Lower lobe of right lung (tissue), 2 donors: ENCODE measurements around the gene RBM33. TPM values are rescaled to one million over a fixed set of nuclear protein-coding genes. Genes with fewer than 3 reads are reported as not detected.

ENCODE experiments used
- ATAC-seq, 2 donors: fragments of 200-7000 bp; cut with Tn5 transposase; one replicate each; pipeline ENCODE4 v1.9.1; 2020 to 2022; ENCODE audit warnings: mild to moderate bottlenecking in 2 of 2, moderate library complexity in 2 of 2
- DNase-seq: peaks from one replicate; pipeline ENCODE4 v3.0.0-alpha.2; 2020
- H3K27ac ChIP-seq: fragments of 200-600 bp; one replicate; pipeline ENCODE4 v1.8.0; 2022
- H3K27me3 ChIP-seq: fragments of 200-600 bp; one replicate; pipeline ENCODE4 v1.8.0; 2022; ENCODE audit warnings: low read depth
- H3K36me3 ChIP-seq: fragments of 200-600 bp; one replicate; pipeline ENCODE4 v1.8.0; 2022; ENCODE audit warnings: mild to moderate bottlenecking
- H3K4me1 ChIP-seq: fragments of 200-600 bp; one replicate; pipeline ENCODE4 v1.8.0; 2022
- H3K4me3 ChIP-seq: fragments of 200-600 bp; one replicate; pipeline ENCODE4 v1.8.0; 2022; ENCODE audit warnings: mild to moderate bottlenecking
- H3K9me3 ChIP-seq: fragments of 200-600 bp; one replicate; pipeline ENCODE4 v1.8.0; 2022
- intact Hi-C: fragments of 100-400 bp; cut with DNase I; formaldehyde crosslinking; loops from one replicate; pipeline ENCODE4 v1.11.0; 2022
- total RNA-seq: library from RNA; stranded (reverse); fragmentation: NEBNext Ultra II Directional; extraction: Animal tissue kit (Norgen Biotek cat#: 25700); gene quantifications from one replicate; pipeline ENCODE4 v1.2.1, GENCODE V29; 2021
- TF ChIP-seq, protein P1 (sequence below): fragments of 200-600 bp; IDR thresholded peaks from one replicate; pipeline ENCODE4 v1.8.0; 2022; ENCODE audit warnings: antibody characterized with exemption, mild to moderate bottlenecking
- donor health status: DM: no; HTN: yes; CAD: no; lungs with severe emphysema.

The RBM33 gene
- total RNA-seq, 1 donor from 2014 or later, result 67.2 TPM

DNA sequence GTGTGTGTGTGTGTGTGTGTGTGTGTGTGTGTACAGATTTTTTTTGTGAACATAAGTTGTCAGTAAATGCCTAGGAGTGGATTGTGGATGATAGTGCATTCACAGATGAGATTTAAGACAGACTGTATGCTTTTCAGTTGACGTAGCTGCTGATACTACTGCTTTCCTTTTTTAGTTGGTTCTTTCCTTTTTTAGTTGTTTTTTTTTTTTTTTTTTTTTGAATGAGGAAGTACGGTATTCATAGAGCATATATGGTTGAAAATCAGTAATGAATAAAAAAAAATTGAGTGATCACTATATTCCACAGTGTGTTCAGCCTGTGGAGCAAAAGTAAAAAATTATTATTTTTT lies 80.5 kb downstream of the RBM33 start:
- intact Hi-C loops, result no loop called here
- DNase-seq, result no peak
- no peak for ATAC-seq
- Histone ChIP-seq H3K27me3 (no peaks in the 10 kb centered on the region), H3K36me3 (peaks cover 36% of the 10 kb centered on the region), H3K4me3 (no peak overlapping the region), H3K9me3 (no peaks in the 10 kb centered on the region), H3K4me1 (peaks cover 19% of the 10 kb centered on the region), H3K27ac (no peak overlapping the region)
- TF ChIP-seq, protein P1, sequence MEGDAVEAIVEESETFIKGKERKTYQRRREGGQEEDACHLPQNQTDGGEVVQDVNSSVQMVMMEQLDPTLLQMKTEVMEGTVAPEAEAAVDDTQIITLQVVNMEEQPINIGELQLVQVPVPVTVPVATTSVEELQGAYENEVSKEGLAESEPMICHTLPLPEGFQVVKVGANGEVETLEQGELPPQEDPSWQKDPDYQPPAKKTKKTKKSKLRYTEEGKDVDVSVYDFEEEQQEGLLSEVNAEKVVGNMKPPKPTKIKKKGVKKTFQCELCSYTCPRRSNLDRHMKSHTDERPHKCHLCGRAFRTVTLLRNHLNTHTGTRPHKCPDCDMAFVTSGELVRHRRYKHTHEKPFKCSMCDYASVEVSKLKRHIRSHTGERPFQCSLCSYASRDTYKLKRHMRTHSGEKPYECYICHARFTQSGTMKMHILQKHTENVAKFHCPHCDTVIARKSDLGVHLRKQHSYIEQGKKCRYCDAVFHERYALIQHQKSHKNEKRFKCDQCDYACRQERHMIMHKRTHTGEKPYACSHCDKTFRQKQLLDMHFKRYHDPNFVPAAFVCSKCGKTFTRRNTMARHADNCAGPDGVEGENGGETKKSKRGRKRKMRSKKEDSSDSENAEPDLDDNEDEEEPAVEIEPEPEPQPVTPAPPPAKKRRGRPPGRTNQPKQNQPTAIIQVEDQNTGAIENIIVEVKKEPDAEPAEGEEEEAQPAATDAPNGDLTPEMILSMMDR, result no peak

GRCh38 chr7:155727616-155728015 lies 83.2 kb downstream of the RBM33 start:
- peaks cover 51% of the 10 kb centered on the region for H3K36me3 ChIP-seq
- H3K27me3 ChIP-seq, result no peaks in the 10 kb centered on the region
- H3K9me3 ChIP-seq, result no peaks in the 10 kb centered on the region
- TF ChIP-seq, protein P1, result no peak
- H3K4me1 ChIP-seq, result peaks cover 19% of the 10 kb centered on the region
- no peak overlapping the region for H3K4me3 ChIP-seq
- no peak overlapping the region for H3K27ac ChIP-seq
- intact Hi-C loops, result no loop called here
- ATAC-seq (peak; percentile 34 to 56), DNase-seq (no peak)

DNA sequence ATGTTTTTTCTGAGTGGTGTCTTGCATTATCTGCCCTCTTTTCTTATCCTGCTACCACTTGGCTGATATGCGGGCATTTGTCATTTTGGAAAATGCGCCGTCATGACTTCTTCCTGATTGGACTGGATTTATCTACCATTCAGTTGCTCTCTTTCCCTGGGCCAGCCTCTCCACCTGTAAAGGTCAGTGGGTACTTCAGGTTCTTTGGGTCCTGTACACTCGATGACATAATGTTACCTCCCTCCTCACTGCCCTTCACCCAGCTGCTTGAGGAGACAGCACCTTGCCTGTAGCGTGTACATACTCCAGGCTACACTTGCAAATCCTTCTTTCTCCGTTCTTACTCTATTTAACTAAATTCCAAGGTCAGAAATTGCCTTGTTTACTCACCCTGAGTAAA lies 83.7 kb downstream of the RBM33 start:
- Histone ChIP-seq H3K27ac (no peak overlapping the region), H3K27me3 (no peaks in the 10 kb centered on the region), H3K36me3 (peaks cover 47% of the 10 kb centered on the region), H3K4me3 (no peak overlapping the region), H3K4me1 (peaks cover 19% of the 10 kb centered on the region), H3K9me3 (no peaks in the 10 kb centered on the region)
- ATAC-seq, result peak; percentile 90 to 96
- no peak for DNase-seq
- intact Hi-C loops, result no loop called here
- TF ChIP-seq, protein P1, result no peak

- Histone ChIP-seq H3K27me3 (no peaks in the 10 kb centered on the region), H3K4me3 (no peak overlapping the region), H3K27ac (no peak overlapping the region), H3K36me3 (peaks cover 41% of the 10 kb centered on the region), H3K9me3 (no peaks in the 10 kb centered on the region), H3K4me1 (peaks cover 19% of the 10 kb centered on the region)
- TF ChIP-seq, protein P1, result no peak
- intact Hi-C loops, result no loop called here
- DNase-seq (no peak), ATAC-seq (no peak)
These were observed 85.4 kb downstream of the RBM33 start for GRCh38 chr7:155729847-155730246.

- ATAC-seq, result no peak
- Histone ChIP-seq H3K36me3 (peaks cover 41% of the 10 kb centered on the region), H3K27ac (no peak overlapping the region), H3K9me3 (no peaks in the 10 kb centered on the region), H3K27me3 (no peaks in the 10 kb centered on the region), H3K4me3 (no peak overlapping the region), H3K4me1 (peaks cover 19% of the 10 kb centered on the region)
- no peak for DNase-seq
- TF ChIP-seq, protein P1, result no peak
- intact Hi-C loops, result no loop called here
These were observed 86.9 kb downstream of the RBM33 start for GRCh38 chr7:155731380-155731779.

DNA sequence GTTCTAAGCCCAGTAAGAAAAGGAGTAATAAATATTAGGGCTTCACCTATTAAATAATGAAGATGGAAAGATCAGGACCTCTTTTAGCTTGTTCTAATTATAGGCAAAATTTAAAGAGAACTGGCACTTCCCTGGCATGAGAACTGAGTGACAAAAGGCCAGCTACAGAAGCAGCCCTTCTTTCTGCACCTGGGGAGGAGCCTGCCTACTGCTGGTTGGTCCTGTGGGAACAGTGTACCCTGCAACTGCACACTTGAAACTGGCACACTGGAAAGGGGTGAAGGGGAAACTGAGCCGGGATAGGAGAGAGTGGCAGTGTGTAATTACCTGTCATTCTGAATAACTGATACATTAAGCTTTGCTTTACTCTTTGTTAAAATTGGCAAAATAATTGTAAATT lies 87.4 kb downstream of the RBM33 start:
- H3K27me3 ChIP-seq, result no peaks in the 10 kb centered on the region
- ATAC-seq, result no peak
- H3K4me3 ChIP-seq, result no peak overlapping the region
- peaks cover 19% of the 10 kb centered on the region for H3K4me1 ChIP-seq
- intact Hi-C loops, result no loop called here
- peaks cover 40% of the 10 kb centered on the region for H3K36me3 ChIP-seq
- DNase-seq, result no peak
- no peaks in the 10 kb centered on the region for H3K9me3 ChIP-seq
- TF ChIP-seq, protein P1, result no peak
- no peak overlapping the region for H3K27ac ChIP-seq
